Measurements from ENCODE around the gene MRTFB. TPM values are rescaled to one million over a fixed set of nuclear protein-coding genes. Genes with fewer than 3 reads are reported as not detected.
A peak's percentile ranks its signal among the peaks of the same experiment; 100 is the strongest.

The MRTFB gene
- total RNA-seq, 4 donors from 2014 or later, result 31.9 to 128 (median 56.4) TPM

GRCh38 chr16:14061732-14062259, 9.3 kb upstream of the MRTFB start:
- H3K4me3 ChIP-seq (ENCODE audit: low read depth, poor library complexity, severe bottlenecking), result no peak overlapping the region
- DNase-seq (ENCODE audit: low spot score in 2 of 2), result peak in 1 of 2 donors; percentile 21
- intact Hi-C loops (cut with DNase I; ENCODE audit: low total_unique reads), result no loop called here
- 93 to 100% methylated on average over 1 of the region's 1 CpG for WGBS, 2 donors
- TF ChIP-seq CTCF (IDR thresholded peaks at IDR 0.05), result no peak
- TF ChIP-seq POLR2A (IDR thresholded peaks at IDR 0.05), result no peak

GRCh38 chr16:14062261-14062660, 8.9 kb upstream of the MRTFB start:
- intact Hi-C loops (cut with DNase I; ENCODE audit: low total_unique reads), result no loop called here
- H3K4me3 ChIP-seq (ENCODE audit: low read depth, poor library complexity, severe bottlenecking), result no peak overlapping the region
- DNase-seq (ENCODE audit: low spot score in 2 of 2), result peak in 1 of 2 donors; percentile 72
- 86 to 87% methylated on average over 7 of the region's 7 CpGs for WGBS, 2 donors
- no peak for TF ChIP-seq CTCF (IDR thresholded peaks at IDR 0.05)
- TF ChIP-seq POLR2A (IDR thresholded peaks at IDR 0.05), result no peak

GRCh38 chr16:14063618-14064581, 7.2 kb upstream of the MRTFB start:
- H3K4me3 ChIP-seq (ENCODE audit: low read depth, poor library complexity, severe bottlenecking), result no peak overlapping the region
- intact Hi-C loops (cut with DNase I; ENCODE audit: low total_unique reads), result no loop called here
- no peak for TF ChIP-seq CTCF (IDR thresholded peaks at IDR 0.05)
- no peak for TF ChIP-seq POLR2A (IDR thresholded peaks at IDR 0.05)
- DNase-seq (ENCODE audit: low spot score in 2 of 2), result peak in 1 of 2 donors; percentile 39
- 90 to 91% methylated on average over 6 of the region's 6 CpGs for WGBS, 2 donors

GRCh38 chr16:14069818-14070217, 1.3 kb upstream of the MRTFB start:
- 66 to 81% methylated on average over 4 of the region's 4 CpGs for WGBS, 2 donors
- intact Hi-C loops (cut with DNase I; ENCODE audit: low total_unique reads), result no loop called here
- TF ChIP-seq POLR2A (IDR thresholded peaks at IDR 0.05), result no peak
- no peak for TF ChIP-seq CTCF (IDR thresholded peaks at IDR 0.05)
- no peak for DNase-seq (ENCODE audit: low spot score in 2 of 2)
- H3K4me3 ChIP-seq (ENCODE audit: low read depth, poor library complexity, severe bottlenecking), result no peak overlapping the region

GRCh38 chr16:14070555-14070876, 603 bp upstream of the MRTFB start:
- no peak for DNase-seq (ENCODE audit: low spot score in 2 of 2)
- intact Hi-C loops (cut with DNase I; ENCODE audit: low total_unique reads), result no loop called here
- WGBS, 2 donors, result 54 to 74% methylated on average over 4 of the region's 4 CpGs
- peak overlapping the region; percentile 89 for H3K4me3 ChIP-seq (ENCODE audit: low read depth, poor library complexity, severe bottlenecking)
- TF ChIP-seq POLR2A (IDR thresholded peaks at IDR 0.05), result no peak
- TF ChIP-seq CTCF (IDR thresholded peaks at IDR 0.05), result no peak

Data from lower leg skin (tissue), 4 donors.